ENCODE data around the gene ZNF638.

ZNF638 gene

GRCh38 chr2:71370015-71370414 lies 38.4 kb downstream of the ZNF638 start:
- TF ChIP-seq REST (IDR thresholded peaks at IDR 0.05; ENCODE audit: insufficient read depth in 1 of 2, low read depth in 2 of 2, low read length in 2 of 2) (no peak), FOXP2 (optimal IDR thresholded peaks at IDR 0.05; ENCODE audit: borderline replicate concordance, extremely low read depth, extremely low read length, insufficient read depth) (no peak), TAF1 (IDR thresholded peaks at IDR 0.05; ENCODE audit: borderline replicate concordance, insufficient read depth, low read length) (no peak), POLR2AphosphoS5 (IDR thresholded peaks at IDR 0.05; ENCODE audit: low read depth, low read length) (no peak), SIN3A (IDR thresholded peaks at IDR 0.05; ENCODE audit: borderline replicate concordance, insufficient read depth, low read length) (no peak)

- no peak for TF ChIP-seq SIN3A (IDR thresholded peaks at IDR 0.05; ENCODE audit: borderline replicate concordance, insufficient read depth, low read length)
Observed at GRCh38 chr2:71372042-71372441, 40.5 kb downstream of the ZNF638 start.

GRCh38 chr2:71379086-71379485 lies 47.5 kb downstream of the ZNF638 start:
- TF ChIP-seq FOXP2 (optimal IDR thresholded peaks at IDR 0.05; ENCODE audit: borderline replicate concordance, extremely low read depth, extremely low read length, insufficient read depth) (no peak), REST (IDR thresholded peaks at IDR 0.05; ENCODE audit: insufficient read depth in 1 of 2, low read depth in 2 of 2, low read length in 2 of 2) (no peak), SIN3A (IDR thresholded peaks at IDR 0.05; ENCODE audit: borderline replicate concordance, insufficient read depth, low read length) (no peak), TAF1 (IDR thresholded peaks at IDR 0.05; ENCODE audit: borderline replicate concordance, insufficient read depth, low read length) (no peak), POLR2AphosphoS5 (IDR thresholded peaks at IDR 0.05; ENCODE audit: low read depth, low read length) (no peak)

GRCh38 chr2:71380665-71381064 lies 49.1 kb downstream of the ZNF638 start:
- TF ChIP-seq REST (IDR thresholded peaks at IDR 0.05; ENCODE audit: insufficient read depth in 1 of 2, low read depth in 2 of 2, low read length in 2 of 2) (no peak), POLR2AphosphoS5 (IDR thresholded peaks at IDR 0.05; ENCODE audit: low read depth, low read length) (no peak), FOXP2 (optimal IDR thresholded peaks at IDR 0.05; ENCODE audit: borderline replicate concordance, extremely low read depth, extremely low read length, insufficient read depth) (no peak), TAF1 (IDR thresholded peaks at IDR 0.05; ENCODE audit: borderline replicate concordance, insufficient read depth, low read length) (no peak), SIN3A (IDR thresholded peaks at IDR 0.05; ENCODE audit: borderline replicate concordance, insufficient read depth, low read length) (no peak)

- no peak for TF ChIP-seq TAF1 (IDR thresholded peaks at IDR 0.05; ENCODE audit: borderline replicate concordance, insufficient read depth, low read length)
- no peak for TF ChIP-seq REST (IDR thresholded peaks at IDR 0.05; ENCODE audit: insufficient read depth in 1 of 2, low read depth in 2 of 2, low read length in 2 of 2)
- no peak for TF ChIP-seq SIN3A (IDR thresholded peaks at IDR 0.05; ENCODE audit: borderline replicate concordance, insufficient read depth, low read length)
- TF ChIP-seq POLR2AphosphoS5 (IDR thresholded peaks at IDR 0.05; ENCODE audit: low read depth, low read length): no peak
- TF ChIP-seq FOXP2 (optimal IDR thresholded peaks at IDR 0.05; ENCODE audit: borderline replicate concordance, extremely low read depth, extremely low read length, insufficient read depth): no peak
Observed at GRCh38 chr2:71385012-71385411, 53.4 kb downstream of the ZNF638 start.
